Colonic mucosa (tissue), 4 donors: ENCODE data around the gene KLHL34. TPM values are rescaled to one million over a fixed set of nuclear protein-coding genes. Genes with fewer than 3 reads are reported as not detected.

Source experiments
- DNase-seq: peaks from one replicate; pipeline ENCODE4 v3.0.0-alpha.2; 2020
- H3K27ac ChIP-seq: fragments of 200-600 bp; one replicate; pipeline ENCODE4 v1.8.0; 2021
- H3K27me3 ChIP-seq: fragments of 200-600 bp; one replicate; pipeline ENCODE4 v1.8.0; 2021
- H3K36me3 ChIP-seq: fragments of 200-600 bp; one replicate; pipeline ENCODE4 v1.8.0; 2021
- H3K4me1 ChIP-seq: fragments of 200-600 bp; one replicate; pipeline ENCODE4 v1.8.0; 2021; ENCODE audit warnings: mild to moderate bottlenecking
- H3K4me3 ChIP-seq: fragments of 200-600 bp; one replicate; pipeline ENCODE4 v1.8.0; 2021
- H3K9ac ChIP-seq, 2 donors: one replicate each; pipeline ENCODE4 v1.7.0; 2013; ENCODE audit warnings: control low read depth in 2 of 2, low read depth in 2 of 2, low read length in 2 of 2
- H3K9me3 ChIP-seq: fragments of 200-600 bp; one replicate; pipeline ENCODE4 v1.8.0; 2021
- intact Hi-C: fragments of 100-400 bp; cut with DNase I; formaldehyde crosslinking; loops from one replicate; pipeline ENCODE4 v1.14.1; 2022
- total RNA-seq, 2 donors: library from RNA; stranded (reverse); fragmentation: NEBNext Ultra II Directional in 1 of 2; extraction: Animal tissue kit (Norgen Biotek cat#: 25700) in 1 of 2; gene quantifications; one replicate each; pipeline ENCODE4 v1.2.1, GENCODE V29; 2021
- TF ChIP-seq, protein P1 (sequence below): fragments of 200-600 bp; IDR thresholded peaks from one replicate; pipeline ENCODE4 v1.8.0; 2022; ENCODE audit warnings: antibody characterized with exemption, mild to moderate bottlenecking
- donor health status: healthy.
- donor health status: DM: no; HTN: no; CAD: no.
- donor health status: DM: no; HTN: no; CAD: no.

Gene KLHL34
- total RNA-seq, 2 donors from 2014 or later, result 2.3 to 3.6 TPM

- no peaks in the 10 kb centered on the region for H3K36me3 ChIP-seq
- no peaks in the 10 kb centered on the region for H3K9me3 ChIP-seq
- H3K9ac ChIP-seq, result no peak overlapping the region
- intact Hi-C loops, result no loop called here
- H3K27ac ChIP-seq, result no peak overlapping the region
- TF ChIP-seq, protein P1, sequence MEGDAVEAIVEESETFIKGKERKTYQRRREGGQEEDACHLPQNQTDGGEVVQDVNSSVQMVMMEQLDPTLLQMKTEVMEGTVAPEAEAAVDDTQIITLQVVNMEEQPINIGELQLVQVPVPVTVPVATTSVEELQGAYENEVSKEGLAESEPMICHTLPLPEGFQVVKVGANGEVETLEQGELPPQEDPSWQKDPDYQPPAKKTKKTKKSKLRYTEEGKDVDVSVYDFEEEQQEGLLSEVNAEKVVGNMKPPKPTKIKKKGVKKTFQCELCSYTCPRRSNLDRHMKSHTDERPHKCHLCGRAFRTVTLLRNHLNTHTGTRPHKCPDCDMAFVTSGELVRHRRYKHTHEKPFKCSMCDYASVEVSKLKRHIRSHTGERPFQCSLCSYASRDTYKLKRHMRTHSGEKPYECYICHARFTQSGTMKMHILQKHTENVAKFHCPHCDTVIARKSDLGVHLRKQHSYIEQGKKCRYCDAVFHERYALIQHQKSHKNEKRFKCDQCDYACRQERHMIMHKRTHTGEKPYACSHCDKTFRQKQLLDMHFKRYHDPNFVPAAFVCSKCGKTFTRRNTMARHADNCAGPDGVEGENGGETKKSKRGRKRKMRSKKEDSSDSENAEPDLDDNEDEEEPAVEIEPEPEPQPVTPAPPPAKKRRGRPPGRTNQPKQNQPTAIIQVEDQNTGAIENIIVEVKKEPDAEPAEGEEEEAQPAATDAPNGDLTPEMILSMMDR, result no peak
- no peak overlapping the region for H3K4me3 ChIP-seq
- no peak for DNase-seq
- no peaks in the 10 kb centered on the region for H3K4me1 ChIP-seq
- peaks cover 7% of the 10 kb centered on the region for H3K27me3 ChIP-seq
These were observed 1.4 kb downstream of the KLHL34 start for GRCh38 chrX:21656587-21657317.

GRCh38 chrX:21655901-21656586 lies 2.1 kb downstream of the KLHL34 start:
- H3K27ac ChIP-seq, result no peak overlapping the region
- H3K36me3 ChIP-seq, result no peaks in the 10 kb centered on the region
- H3K27me3 ChIP-seq, result peaks cover 7% of the 10 kb centered on the region
- DNase-seq, result no peak
- H3K9ac ChIP-seq, result no peak overlapping the region
- H3K9me3 ChIP-seq, result no peaks in the 10 kb centered on the region
- no peak overlapping the region for H3K4me3 ChIP-seq
- TF ChIP-seq, protein P1, result no peak
- no peaks in the 10 kb centered on the region for H3K4me1 ChIP-seq
- intact Hi-C loops, result no loop called here

GRCh38 chrX:21645886-21646285 lies 12.2 kb downstream of the KLHL34 start:
- no peaks in the 10 kb centered on the region for H3K9me3 ChIP-seq
- DNase-seq, result no peak

DNA sequence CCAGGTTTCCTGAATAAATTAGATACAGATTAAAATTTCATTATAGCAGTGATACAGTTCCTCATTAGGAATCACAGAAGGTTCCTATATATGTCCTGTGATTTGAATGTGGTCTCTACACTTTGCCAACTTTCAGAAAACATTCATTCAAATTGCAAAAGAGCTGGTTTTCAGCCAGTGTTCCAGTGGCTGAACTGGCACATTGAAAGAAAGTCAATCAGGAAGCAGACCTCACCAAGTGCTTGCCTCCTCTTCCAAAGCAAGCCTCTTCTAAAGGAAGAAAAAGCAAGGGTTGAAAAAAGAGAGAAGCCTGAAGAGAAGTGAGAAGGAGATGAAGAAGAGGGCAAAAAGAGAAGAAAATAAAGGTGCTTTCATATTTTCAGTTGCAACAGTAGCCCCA lies 12.7 kb downstream of the KLHL34 start:
- Histone ChIP-seq H3K4me1 (no peaks in the 10 kb centered on the region), H3K4me3 (no peak overlapping the region), H3K27ac (no peak overlapping the region), H3K27me3 (no peaks in the 10 kb centered on the region), H3K9me3 (no peaks in the 10 kb centered on the region), H3K36me3 (no peaks in the 10 kb centered on the region), H3K9ac (no peak overlapping the region)
- DNase-seq, result no peak
- TF ChIP-seq, protein P1, result no peak
- intact Hi-C loops, result no loop called here

More at GRCh38 chrX:21645886-21646285, 12.2 kb downstream of the KLHL34 start:
- TF ChIP-seq, protein P1, result no peak
- Histone ChIP-seq H3K4me1 (no peaks in the 10 kb centered on the region), H3K27ac (no peak overlapping the region), H3K4me3 (no peak overlapping the region), H3K27me3 (no peaks in the 10 kb centered on the region), H3K9ac (no peak overlapping the region), H3K36me3 (no peaks in the 10 kb centered on the region)
- intact Hi-C loops, result no loop called here

GRCh38 chrX:21639775-21640174 lies 18.4 kb downstream of the KLHL34 start:
- no peak overlapping the region for H3K27ac ChIP-seq
- H3K36me3 ChIP-seq, result no peaks in the 10 kb centered on the region
- TF ChIP-seq, protein P1, result no peak
- no peaks in the 10 kb centered on the region for H3K27me3 ChIP-seq
- H3K9me3 ChIP-seq, result no peaks in the 10 kb centered on the region
- no peak for DNase-seq
- intact Hi-C loops, result no loop called here
- no peaks in the 10 kb centered on the region for H3K4me1 ChIP-seq
- no peak overlapping the region for H3K9ac ChIP-seq
- no peak overlapping the region for H3K4me3 ChIP-seq
